ENCODE results near the gene FCN3. TPM values are rescaled to one million over a fixed set of nuclear protein-coding genes. Genes with fewer than 3 reads are reported as not detected.

FCN3 gene
- total RNA-seq, 2 donors from 2014 or later: 0.26 TPM; not detected in 1

GRCh38 chr1:27325286-27325685 is 49.3 kb downstream of the FCN3 start:
- Mint-ChIP-seq H3K27ac (no peak overlapping the region), H3K4me1 (no peaks in the 10 kb centered on the region), H3K36me3 (ENCODE audit: low read depth) (peaks cover 29% of the 10 kb centered on the region), H3K27me3 (ENCODE audit: insufficient read depth) (no peaks in the 10 kb centered on the region), H3K9me3 (no peaks in the 10 kb centered on the region), H3K4me3 (no peak overlapping the region)
- H3K27ac ChIP-seq (ENCODE audit: low read depth, low read length): no peak overlapping the region
- H3K27me3 ChIP-seq (ENCODE audit: control insufficient read depth, insufficient read depth, low read length, poor library complexity, severe bottlenecking): no peaks in the 10 kb centered on the region
- no peaks in the 10 kb centered on the region for H3K9me3 ChIP-seq (ENCODE audit: control insufficient read depth, low read length)
- no peak overlapping the region for H3K9ac ChIP-seq (ENCODE audit: extremely low read depth, low read length, poor library complexity, severe bottlenecking)
- H3K36me3 ChIP-seq (ENCODE audit: control insufficient read depth, insufficient read depth, low read length): peaks cover 42% of the 10 kb centered on the region
- H3K4me3 ChIP-seq (ENCODE audit: low read length): no peak overlapping the region
- DNase-seq: no peak
- 95 to 98% methylated on average over 15 of the region's 15 CpGs for WGBS, 2 experiments (ENCODE audit: insufficient coverage in 1 of 2, insufficient read length in 1 of 2)
- no peak for TF ChIP-seq CTCF (conservative IDR thresholded peaks at IDR 0.05)
- H3K4me1 ChIP-seq (ENCODE audit: control insufficient read depth, insufficient read depth, low read length): peaks cover 6% of the 10 kb centered on the region

- no peaks in the 10 kb centered on the region for H3K27me3 Mint-ChIP-seq (ENCODE audit: insufficient read depth)
- Histone ChIP-seq H3K36me3 (ENCODE audit: control insufficient read depth, insufficient read depth, low read length) (peaks cover 34% of the 10 kb centered on the region), H3K27me3 (ENCODE audit: control insufficient read depth, insufficient read depth, low read length, poor library complexity, severe bottlenecking) (no peaks in the 10 kb centered on the region), H3K27ac (ENCODE audit: low read depth, low read length) (peak overlapping the region; percentile 81), H3K9me3 (ENCODE audit: control insufficient read depth, low read length) (no peaks in the 10 kb centered on the region), H3K4me1 (ENCODE audit: control insufficient read depth, insufficient read depth, low read length) (peaks cover 6% of the 10 kb centered on the region), H3K9ac (ENCODE audit: extremely low read depth, low read length, poor library complexity, severe bottlenecking) (peak overlapping the region; percentile 96), H3K4me3 (ENCODE audit: low read length) (peak overlapping the region; percentile 100)
- no peak for DNase-seq
- H3K4me3 Mint-ChIP-seq: peak overlapping the region; percentile 96
- no peaks in the 10 kb centered on the region for H3K9me3 Mint-ChIP-seq
- peaks cover 24% of the 10 kb centered on the region for H3K36me3 Mint-ChIP-seq (ENCODE audit: low read depth)
- WGBS, 2 experiments (ENCODE audit: insufficient coverage in 1 of 2, insufficient read length in 1 of 2): 16 to 17% methylated on average over 5 to 10 of the region's 10 CpGs
- H3K27ac Mint-ChIP-seq: peak overlapping the region; percentile 97
- H3K4me1 Mint-ChIP-seq: peaks cover 5% of the 10 kb centered on the region
- TF ChIP-seq CTCF (conservative IDR thresholded peaks at IDR 0.05): no peak
Measured at GRCh38 chr1:27322569-27323240, 51.9 kb downstream of the FCN3 start.

- Histone ChIP-seq H3K27me3 (ENCODE audit: control insufficient read depth, insufficient read depth, low read length, poor library complexity, severe bottlenecking) (no peaks in the 10 kb centered on the region), H3K9me3 (ENCODE audit: control insufficient read depth, low read length) (no peaks in the 10 kb centered on the region), H3K9ac (ENCODE audit: extremely low read depth, low read length, poor library complexity, severe bottlenecking) (peak within 1 kb of the TSS; percentile 96), H3K27ac (ENCODE audit: low read depth, low read length) (peak within 1 kb of the TSS; percentile 81), H3K4me1 (ENCODE audit: control insufficient read depth, insufficient read depth, low read length) (peaks cover 6% of the 10 kb centered on the region), H3K4me3 (ENCODE audit: low read length) (peak within 1 kb of the TSS; percentile 100), H3K36me3 (ENCODE audit: control insufficient read depth, insufficient read depth, low read length) (peaks cover 29% of the 10 kb centered on the region)
- H3K36me3 Mint-ChIP-seq (ENCODE audit: low read depth): peaks cover 24% of the 10 kb centered on the region
- H3K4me3 Mint-ChIP-seq: peak within 1 kb of the TSS; percentile 96
- 0 to 1% methylated on average over 37 to 67 of the region's 67 CpGs for WGBS, 2 experiments (ENCODE audit: insufficient coverage in 1 of 2, insufficient read length in 1 of 2)
- H3K9me3 Mint-ChIP-seq: no peaks in the 10 kb centered on the region
- peak; percentile 28 for TF ChIP-seq CTCF (conservative IDR thresholded peaks at IDR 0.05)
- peak within 1 kb of the TSS; percentile 97 for H3K27ac Mint-ChIP-seq
- DNase-seq: peak; percentile 99
- peaks cover 5% of the 10 kb centered on the region for H3K4me1 Mint-ChIP-seq
- H3K27me3 Mint-ChIP-seq (ENCODE audit: insufficient read depth): no peaks in the 10 kb centered on the region
Measured at GRCh38 chr1:27321813-27322568, 52.6 kb downstream of the FCN3 start, which contains the start of gene TMEM222. Gene TMEM222 (plus strand): TSS chr1:27322163. CDS start chr1:27322198, 35 bp downstream.

Other genes starting within 250 kb of the FCN3 start
- 10 to 100 TPM; 25.9 to 34.7 TPM for gene SLC9A1, start 219.7 kb downstream of the FCN3 start, total RNA-seq
- 10 to 100 TPM; 34.7 to 41.9 TPM for gene WDTC1, start 140.2 kb downstream of the FCN3 start, total RNA-seq
- 10 to 100 TPM; 26.0 to 31.8 TPM for gene TMEM222, start 52.7 kb downstream of the FCN3 start, total RNA-seq
- 1 to 10 TPM; 6.7 to 7.5 TPM for gene SYTL1, start 32.8 kb downstream of the FCN3 start, total RNA-seq
- gene MAP3K6, start 7.9 kb downstream of the FCN3 start, total RNA-seq: 10 to 100 TPM in 1 of 2 donors, 1 to 10 TPM in 1; 6.6 to 11.5 TPM
- gene CD164L2, start 8.5 kb upstream of the FCN3 start, total RNA-seq: 1 to 10 TPM; 1.6 to 1.8 TPM
- gene GPR3, start 17.8 kb upstream of the FCN3 start, total RNA-seq: 1 to 10 TPM; 3.5 to 4.1 TPM
- 10 to 100 TPM; 90.0 to 98.8 TPM for gene WASF2, start 115.3 kb upstream of the FCN3 start, total RNA-seq
- gene AHDC1, start 229.3 kb upstream of the FCN3 start, total RNA-seq: 10 to 100 TPM; 39.3 to 41.2 TPM

Measured in endodermal cell (in vitro differentiated cells).